Measurements from ENCODE around the gene SUPT5H.

Gene SUPT5H

GRCh38 chr19:39506598-39506943 is 61.2 kb downstream of the SUPT5H start:
- in situ Hi-C loops (cut with MboI; ENCODE audit: low pct_unique_long_range_greater_than_20kb, low sequenced_read_pairs, unreplicated experiment): no loop called here
- TF ChIP-seq, protein P1, sequence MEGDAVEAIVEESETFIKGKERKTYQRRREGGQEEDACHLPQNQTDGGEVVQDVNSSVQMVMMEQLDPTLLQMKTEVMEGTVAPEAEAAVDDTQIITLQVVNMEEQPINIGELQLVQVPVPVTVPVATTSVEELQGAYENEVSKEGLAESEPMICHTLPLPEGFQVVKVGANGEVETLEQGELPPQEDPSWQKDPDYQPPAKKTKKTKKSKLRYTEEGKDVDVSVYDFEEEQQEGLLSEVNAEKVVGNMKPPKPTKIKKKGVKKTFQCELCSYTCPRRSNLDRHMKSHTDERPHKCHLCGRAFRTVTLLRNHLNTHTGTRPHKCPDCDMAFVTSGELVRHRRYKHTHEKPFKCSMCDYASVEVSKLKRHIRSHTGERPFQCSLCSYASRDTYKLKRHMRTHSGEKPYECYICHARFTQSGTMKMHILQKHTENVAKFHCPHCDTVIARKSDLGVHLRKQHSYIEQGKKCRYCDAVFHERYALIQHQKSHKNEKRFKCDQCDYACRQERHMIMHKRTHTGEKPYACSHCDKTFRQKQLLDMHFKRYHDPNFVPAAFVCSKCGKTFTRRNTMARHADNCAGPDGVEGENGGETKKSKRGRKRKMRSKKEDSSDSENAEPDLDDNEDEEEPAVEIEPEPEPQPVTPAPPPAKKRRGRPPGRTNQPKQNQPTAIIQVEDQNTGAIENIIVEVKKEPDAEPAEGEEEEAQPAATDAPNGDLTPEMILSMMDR (IDR thresholded peaks at IDR 0.05; ENCODE audit: extremely low read depth, insufficient read depth, missing control alignments): no peak
- no peak for DNase-seq (ENCODE audit: low spot score)

DNA sequence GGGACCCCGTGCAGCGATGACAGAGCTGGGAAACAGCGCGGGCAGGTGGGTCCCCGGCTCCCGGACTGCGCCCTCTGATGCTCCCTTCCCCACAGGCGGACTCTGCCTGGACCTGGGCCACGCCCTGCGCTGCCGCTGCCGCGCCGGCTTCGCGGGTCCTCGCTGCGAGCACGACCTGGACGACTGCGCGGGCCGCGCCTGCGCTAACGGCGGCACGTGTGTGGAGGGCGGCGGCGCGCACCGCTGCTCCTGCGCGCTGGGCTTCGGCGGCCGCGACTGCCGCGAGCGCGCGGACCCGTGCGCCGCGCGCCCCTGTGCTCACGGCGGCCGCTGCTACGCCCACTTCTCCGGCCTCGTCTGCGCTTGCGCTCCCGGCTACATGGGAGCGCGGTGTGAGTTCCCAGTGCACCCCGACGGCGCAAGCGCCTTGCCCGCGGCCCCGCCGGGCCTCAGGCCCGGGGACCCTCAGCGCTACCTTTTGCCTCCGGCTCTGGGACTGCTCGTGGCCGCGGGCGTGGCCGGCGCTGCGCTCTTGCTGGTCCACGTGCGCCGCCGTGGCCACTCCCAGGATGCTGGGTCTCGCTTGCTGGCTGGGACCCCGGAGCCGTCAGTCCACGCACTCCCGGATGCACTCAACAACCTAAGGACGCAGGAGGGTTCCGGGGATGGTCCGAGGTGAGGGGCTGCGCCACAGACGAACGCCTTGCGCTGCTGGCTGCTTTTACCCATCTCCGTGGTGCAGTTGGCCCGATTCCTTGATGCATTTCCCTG is 61.7 kb downstream of the SUPT5H start:
- TF ChIP-seq, protein P1 (IDR thresholded peaks at IDR 0.05; ENCODE audit: extremely low read depth, insufficient read depth, missing control alignments): no peak
- peak; percentile 92 for DNase-seq (ENCODE audit: low spot score)
- in situ Hi-C loops (cut with MboI; ENCODE audit: low pct_unique_long_range_greater_than_20kb, low sequenced_read_pairs, unreplicated experiment): no loop called here

- DNase-seq (ENCODE audit: low spot score): no peak
- TF ChIP-seq, protein P1 (IDR thresholded peaks at IDR 0.05; ENCODE audit: extremely low read depth, insufficient read depth, missing control alignments): no peak
- in situ Hi-C loops (cut with MboI; ENCODE audit: low pct_unique_long_range_greater_than_20kb, low sequenced_read_pairs, unreplicated experiment): no loop called here
These were observed 62.5 kb downstream of the SUPT5H start for GRCh38 chr19:39507715-39508364.

GRCh38 chr19:39508629-39509028 is 63.2 kb downstream of the SUPT5H start:
- TF ChIP-seq, protein P1 (IDR thresholded peaks at IDR 0.05; ENCODE audit: extremely low read depth, insufficient read depth, missing control alignments): no peak
- DNase-seq (ENCODE audit: low spot score): no peak
- in situ Hi-C loops (cut with MboI; ENCODE audit: low pct_unique_long_range_greater_than_20kb, low sequenced_read_pairs, unreplicated experiment): no loop called here

DNA sequence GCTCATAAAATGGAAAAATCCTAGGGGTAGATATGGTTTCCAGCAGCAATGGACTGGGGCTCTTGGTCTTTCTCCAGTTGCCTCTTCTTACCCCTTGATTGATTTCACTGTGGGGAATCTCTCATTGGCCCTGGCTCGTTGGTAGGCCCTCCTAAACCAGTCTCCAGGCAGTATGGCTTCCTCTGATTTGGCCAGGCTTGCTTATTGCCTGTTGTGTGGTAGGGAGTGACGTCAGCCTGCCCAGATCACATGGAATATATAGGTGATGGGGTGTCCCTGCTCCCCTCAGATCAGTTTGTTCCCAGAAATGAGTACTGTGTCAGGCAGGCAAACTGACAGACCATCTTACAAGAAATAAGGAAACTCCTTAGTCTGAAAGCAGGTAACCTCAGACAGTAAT is 63.9 kb downstream of the SUPT5H start:
- in situ Hi-C loops (cut with MboI; ENCODE audit: low pct_unique_long_range_greater_than_20kb, low sequenced_read_pairs, unreplicated experiment): no loop called here
- TF ChIP-seq, protein P1 (IDR thresholded peaks at IDR 0.05; ENCODE audit: extremely low read depth, insufficient read depth, missing control alignments): no peak
- DNase-seq (ENCODE audit: low spot score): no peak

- DNase-seq (ENCODE audit: low spot score): no peak
- TF ChIP-seq, protein P1 (IDR thresholded peaks at IDR 0.05; ENCODE audit: extremely low read depth, insufficient read depth, missing control alignments): no peak
- in situ Hi-C loops (cut with MboI; ENCODE audit: low pct_unique_long_range_greater_than_20kb, low sequenced_read_pairs, unreplicated experiment): no loop called here
These were observed 67.6 kb downstream of the SUPT5H start for GRCh38 chr19:39512988-39513387.
